Neural progenitor cell (in vitro differentiated cells): ENCODE results near the gene ZNF189. TPM values are rescaled to one million over a fixed set of nuclear protein-coding genes. Genes with fewer than 3 reads are reported as not detected.

ENCODE experiments used
- DNase-seq: peaks from one replicate; pipeline ENCODE4 v3.0.0-alpha.2; 2016; ENCODE audit warnings: low spot score
- H2AFZ ChIP-seq: fragments of 200-600 bp; sonication (generic); replicated peaks from 2 replicates; pipeline ENCODE4 v1.6.1; 2016; ENCODE audit warnings: antibody characterized with exemption
- H3F3A ChIP-seq: fragments of 200-600 bp; sonication (generic); 2 replicates; pipeline ENCODE4 v1.6.1; 2016; ENCODE audit warnings: antibody characterized with exemption, low read depth
- H3K27ac ChIP-seq: fragments of 200-600 bp; sonication (generic); 2 replicates; pipeline ENCODE4 v1.5.1; 2016; ENCODE audit warnings: mild to moderate bottlenecking
- H3K27me3 ChIP-seq: fragments of 200-600 bp; sonication (generic); 2 replicates; pipeline ENCODE4 v1.6.1; 2016; ENCODE audit warnings: mild to moderate bottlenecking, moderate library complexity
- H3K36me3 ChIP-seq: fragments of 200-600 bp; sonication (generic); 2 replicates; pipeline ENCODE4 v1.5.1; 2016
- H3K4me1 ChIP-seq: fragments of 200-600 bp; sonication (generic); 2 replicates; pipeline ENCODE4 v1.6.1; 2016; ENCODE audit warnings: mixed run types
- H3K4me2 ChIP-seq: fragments of 200-600 bp; sonication (generic); 2 replicates; pipeline ENCODE4 v1.6.1; 2016
- H3K4me3 ChIP-seq: fragments of 200-600 bp; sonication (generic); 2 replicates; pipeline ENCODE4 v1.5.1; 2016
- H3K79me2 ChIP-seq: fragments of 200-600 bp; sonication (generic); 2 replicates; pipeline ENCODE4 v1.6.1; 2016; ENCODE audit warnings: low read depth
- H3K9ac ChIP-seq: fragments of 200-600 bp; sonication (generic); 2 replicates; pipeline ENCODE4 v1.6.1; 2016
- H3K9me3 ChIP-seq: fragments of 200-600 bp; sonication (generic); 2 replicates; pipeline ENCODE4 v1.5.1; 2016; ENCODE audit warnings: low read depth
- H4K20me1 ChIP-seq: fragments of 200-600 bp; sonication (generic); 2 replicates; pipeline ENCODE4 v1.6.1; 2016; ENCODE audit warnings: low read depth
- H3K27ac Mint-ChIP-seq: 3 replicates; pipeline ENCODE4 v1.8.0; 2021; ENCODE audit warnings: mixed read lengths
- H3K27me3 Mint-ChIP-seq: 2 replicates; pipeline ENCODE4 v1.8.0; 2022; ENCODE audit warnings: low read depth, mild to moderate bottlenecking, inconsistent platforms, moderate library complexity, mixed read lengths; ENCODE audit not compliant: insufficient read depth
- H3K36me3 Mint-ChIP-seq: 3 replicates; pipeline ENCODE4 v1.8.0; 2021; ENCODE audit warnings: mixed read lengths
- H3K4me1 Mint-ChIP-seq: 3 replicates; pipeline ENCODE4 v1.8.0; 2021; ENCODE audit warnings: mixed read lengths
- H3K4me3 Mint-ChIP-seq: 3 replicates; pipeline ENCODE4 v1.8.0; 2021; ENCODE audit warnings: mild to moderate bottlenecking, moderate library complexity, mixed read lengths
- H3K9me3 Mint-ChIP-seq: 3 replicates; pipeline ENCODE4 v1.8.0; 2020; ENCODE audit warnings: mixed read lengths
- CTCF ChIP-seq: fragments of 200-600 bp; sonication (generic); IDR thresholded peaks from 2 replicates; pipeline ENCODE4 v1.5.1; 2017; ENCODE audit warnings: antibody characterized with exemption, mild to moderate bottlenecking
- EZH2 ChIP-seq: fragments of 200-600 bp; sonication (generic); IDR thresholded peaks from 2 replicates; pipeline ENCODE4 v1.6.1; 2017; ENCODE audit warnings: antibody characterized with exemption, mild to moderate bottlenecking, moderate library complexity
- EZH2phosphoT487 ChIP-seq: fragments of 200-600 bp; sonication (generic); IDR thresholded peaks from 2 replicates; pipeline ENCODE4 v1.6.1; 2017; ENCODE audit warnings: antibody characterized with exemption
- total RNA-seq: library from RNA; depleted of rRNA; stranded (reverse); fragments of >200 nt; gene quantifications from 2 replicates; pipeline ENCODE4 v1.2.3, GENCODE V29; 2015; ENCODE audit warnings: low replicate concordance

Gene ZNF189
- total RNA-seq, 1 donor from 2014 or later: 40.2 TPM

GRCh38 chr9:101429736-101430135, 31.1 kb downstream of the ZNF189 start:
- TF ChIP-seq EZH2 (no peak), EZH2phosphoT487 (no peak), CTCF (no peak)
- H3F3A ChIP-seq: no peaks in the 10 kb centered on the region
- Mint-ChIP-seq H3K4me3 (no peak overlapping the region), H3K9me3 (no peaks in the 10 kb centered on the region), H3K27me3 (peaks cover 4% of the 10 kb centered on the region), H3K4me1 (no peaks in the 10 kb centered on the region), H3K27ac (no peak overlapping the region), H3K36me3 (no peaks in the 10 kb centered on the region)
- no peak for DNase-seq
- H3K27ac ChIP-seq: no peak overlapping the region
- H3K4me2 ChIP-seq: no peak overlapping the region
- no peaks in the 10 kb centered on the region for H3K9me3 ChIP-seq
- no peaks in the 10 kb centered on the region for H4K20me1 ChIP-seq
- no peaks in the 10 kb centered on the region for H3K79me2 ChIP-seq
- H2AFZ ChIP-seq: no peak overlapping the region
- no peaks in the 10 kb centered on the region for H3K27me3 ChIP-seq
- no peaks in the 10 kb centered on the region for H3K4me1 ChIP-seq
- H3K36me3 ChIP-seq: no peaks in the 10 kb centered on the region
- no peak overlapping the region for H3K9ac ChIP-seq
- H3K4me3 ChIP-seq: no peak overlapping the region

GRCh38 chr9:101432171-101432570, 33.5 kb downstream of the ZNF189 start:
- H4K20me1 ChIP-seq: no peaks in the 10 kb centered on the region
- TF ChIP-seq EZH2phosphoT487 (no peak), EZH2 (no peak), CTCF (no peak)
- no peaks in the 10 kb centered on the region for H3K36me3 ChIP-seq
- H3F3A ChIP-seq: no peaks in the 10 kb centered on the region
- DNase-seq: no peak
- no peaks in the 10 kb centered on the region for H3K9me3 ChIP-seq
- H3K4me1 Mint-ChIP-seq: no peaks in the 10 kb centered on the region
- no peak overlapping the region for H3K4me2 ChIP-seq
- no peaks in the 10 kb centered on the region for H3K79me2 ChIP-seq
- H3K27ac ChIP-seq: no peak overlapping the region
- H3K9me3 Mint-ChIP-seq: no peaks in the 10 kb centered on the region
- no peak overlapping the region for H3K9ac ChIP-seq
- peaks cover 3% of the 10 kb centered on the region for H3K27me3 Mint-ChIP-seq
- no peak overlapping the region for H3K27ac Mint-ChIP-seq
- no peaks in the 10 kb centered on the region for H3K27me3 ChIP-seq
- no peaks in the 10 kb centered on the region for H3K36me3 Mint-ChIP-seq
- H3K4me3 Mint-ChIP-seq: no peak overlapping the region
- no peaks in the 10 kb centered on the region for H3K4me1 ChIP-seq
- H2AFZ ChIP-seq: no peak overlapping the region
- no peak overlapping the region for H3K4me3 ChIP-seq

GRCh38 chr9:101432740-101433139, 34.1 kb downstream of the ZNF189 start:
- Histone ChIP-seq H3K27me3 (no peaks in the 10 kb centered on the region), H3K36me3 (no peaks in the 10 kb centered on the region), H3K4me3 (no peak overlapping the region), H3K9me3 (no peaks in the 10 kb centered on the region), H3F3A (no peaks in the 10 kb centered on the region), H4K20me1 (no peaks in the 10 kb centered on the region), H3K4me1 (no peaks in the 10 kb centered on the region), H3K9ac (no peak overlapping the region), H3K79me2 (no peaks in the 10 kb centered on the region), H2AFZ (no peak overlapping the region), H3K27ac (no peak overlapping the region), H3K4me2 (no peak overlapping the region)
- DNase-seq: no peak
- no peak overlapping the region for H3K27ac Mint-ChIP-seq
- H3K9me3 Mint-ChIP-seq: no peaks in the 10 kb centered on the region
- TF ChIP-seq EZH2 (no peak), CTCF (no peak)
- H3K4me3 Mint-ChIP-seq: no peak overlapping the region
- H3K4me1 Mint-ChIP-seq: no peaks in the 10 kb centered on the region
- H3K27me3 Mint-ChIP-seq: peaks cover 2% of the 10 kb centered on the region
- no peaks in the 10 kb centered on the region for H3K36me3 Mint-ChIP-seq

GRCh38 chr9:101433229-101433628, 34.6 kb downstream of the ZNF189 start:
- no peak overlapping the region for H3K27ac Mint-ChIP-seq
- Histone ChIP-seq H3K27me3 (no peaks in the 10 kb centered on the region), H3K4me3 (no peak overlapping the region), H3F3A (no peaks in the 10 kb centered on the region), H3K4me2 (no peak overlapping the region), H3K79me2 (no peaks in the 10 kb centered on the region), H3K4me1 (no peaks in the 10 kb centered on the region), H3K27ac (no peak overlapping the region), H2AFZ (no peak overlapping the region), H4K20me1 (no peaks in the 10 kb centered on the region), H3K36me3 (no peaks in the 10 kb centered on the region), H3K9ac (no peak overlapping the region), H3K9me3 (no peaks in the 10 kb centered on the region)
- H3K9me3 Mint-ChIP-seq: no peaks in the 10 kb centered on the region
- H3K4me3 Mint-ChIP-seq: no peak overlapping the region
- H3K4me1 Mint-ChIP-seq: no peaks in the 10 kb centered on the region
- H3K36me3 Mint-ChIP-seq: no peaks in the 10 kb centered on the region
- peaks cover 2% of the 10 kb centered on the region for H3K27me3 Mint-ChIP-seq
- TF ChIP-seq EZH2phosphoT487 (no peak), EZH2 (no peak), CTCF (no peak)
- no peak for DNase-seq
